Inflammatory macrophage (primary cell): Measurements from ENCODE around the gene OR52A5.

Experiments used
- DNase-seq, 2 donors: peaks; one replicate each; pipeline ENCODE4 v3.0.0-alpha.2; 2020 to 2022

OR52A5 gene

GRCh38 chr11:5115339-5115738 is 22.8 kb downstream of the OR52A5 start:
- no peak for DNase-seq

- no peak for DNase-seq
Measured at GRCh38 chr11:5107285-5107684, 30.9 kb downstream of the OR52A5 start.

GRCh38 chr11:5103066-5103465 is 35.1 kb downstream of the OR52A5 start:
- no peak for DNase-seq

GRCh38 chr11:5102246-5102645 is 35.9 kb downstream of the OR52A5 start:
- no peak for DNase-seq

GRCh38 chr11:5096011-5096410 is 42.1 kb downstream of the OR52A5 start:
- no peak for DNase-seq

GRCh38 chr11:5092821-5093585 is 45.2 kb downstream of the OR52A5 start:
- no peak for DNase-seq

- no peak for DNase-seq
Measured at GRCh38 chr11:5090668-5091067, 47.5 kb downstream of the OR52A5 start.

- no peak for DNase-seq
Measured at GRCh38 chr11:5088556-5088955, 49.6 kb downstream of the OR52A5 start.

GRCh38 chr11:5083602-5084001 is 54.6 kb downstream of the OR52A5 start:
- DNase-seq = no peak

- no peak for DNase-seq
Measured at GRCh38 chr11:5081405-5081804, 56.8 kb downstream of the OR52A5 start.
